K562 (cell line): ENCODE data around the gene TMEM135. TPM values are rescaled to one million over a fixed set of nuclear protein-coding genes. Genes with fewer than 3 reads are reported as not detected.

Source experiments
- polyA plus RNA-seq, 8 experiments: library from polyadenylated mRNA; depleted of rRNA in 4 of 8; stranded (reverse) in 5 of 8; unstranded in 3 of 8; fragments of >200 nt; fragmentation: Nextera tagmentation in 2 of 8; fragmentation: Illumina TruSeq in 1 of 8; extraction: Ambion mirVana in 2 of 8; extraction: Trizol in 1 of 8; gene quantifications; 2 replicates each; pipeline versions ENCODE4 v1.2.1 to v1.2.3, GENCODE V29; 2011 to 2014; ENCODE audit warnings: inconsistent platforms in 1 of 8, missing spikeins in 1 of 8
- total RNA-seq, 7 experiments: library from RNA; depleted of rRNA in 6 of 7; stranded (reverse); fragments of >200 nt in 6 of 7; fragmentation: Illumina TruSeq in 2 of 7; extraction: Trizol in 2 of 7; gene quantifications; 2 replicates each; pipeline versions ENCODE4 v1.2.1 to v1.2.3, GENCODE V29; 2011 to 2021; ENCODE audit warnings: low replicate concordance in 1 of 7
- TF ChIP-seq, protein P1 (sequence below), 2 experiments: IDR thresholded peaks; 2 replicates each; pipeline ENCODE4 v1.6.1; 2012; ENCODE audit warnings: improper control_type of control experiment in 2 of 2, low read depth in 2 of 2, low read length in 2 of 2, borderline replicate concordance in 1 of 2
- TF ChIP-seq, protein P2 (sequence below): fragments of 250-450 bp; sonication (Bioruptor Pico); IDR thresholded peaks from 2 replicates; pipeline ENCODE4 v1.9.0; 2021; ENCODE audit warnings: mild to moderate bottlenecking
- TF ChIP-seq, protein P3 (sequence below): sonication (generic); formaldehyde crosslinking; IDR thresholded peaks from 2 replicates; pipeline ENCODE4 v1.8.0; 2023; ENCODE audit warnings: mild to moderate bottlenecking, missing genetic modification reagents
- TF ChIP-seq, protein P4 (sequence below): sonication (generic); formaldehyde crosslinking; IDR thresholded peaks from 2 replicates; pipeline ENCODE4 v1.8.0; 2022; ENCODE audit warnings: mild to moderate bottlenecking, missing genetic modification reagents

The TMEM135 gene
- total and polyA plus RNA-seq, 9 of the 15 experiments (the other 6 are each of a cell fraction or from before 2014, with no cell fraction given): 17.3 to 53.6 (median 24.9) TPM

- TF ChIP-seq, protein P1, sequence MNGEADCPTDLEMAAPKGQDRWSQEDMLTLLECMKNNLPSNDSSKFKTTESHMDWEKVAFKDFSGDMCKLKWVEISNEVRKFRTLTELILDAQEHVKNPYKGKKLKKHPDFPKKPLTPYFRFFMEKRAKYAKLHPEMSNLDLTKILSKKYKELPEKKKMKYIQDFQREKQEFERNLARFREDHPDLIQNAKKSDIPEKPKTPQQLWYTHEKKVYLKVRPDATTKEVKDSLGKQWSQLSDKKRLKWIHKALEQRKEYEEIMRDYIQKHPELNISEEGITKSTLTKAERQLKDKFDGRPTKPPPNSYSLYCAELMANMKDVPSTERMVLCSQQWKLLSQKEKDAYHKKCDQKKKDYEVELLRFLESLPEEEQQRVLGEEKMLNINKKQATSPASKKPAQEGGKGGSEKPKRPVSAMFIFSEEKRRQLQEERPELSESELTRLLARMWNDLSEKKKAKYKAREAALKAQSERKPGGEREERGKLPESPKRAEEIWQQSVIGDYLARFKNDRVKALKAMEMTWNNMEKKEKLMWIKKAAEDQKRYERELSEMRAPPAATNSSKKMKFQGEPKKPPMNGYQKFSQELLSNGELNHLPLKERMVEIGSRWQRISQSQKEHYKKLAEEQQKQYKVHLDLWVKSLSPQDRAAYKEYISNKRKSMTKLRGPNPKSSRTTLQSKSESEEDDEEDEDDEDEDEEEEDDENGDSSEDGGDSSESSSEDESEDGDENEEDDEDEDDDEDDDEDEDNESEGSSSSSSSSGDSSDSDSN (IDR thresholded peaks at IDR 0.05; ENCODE audit: borderline replicate concordance in 1 of 2, low read depth in 2 of 2, low read length in 2 of 2): no peak
- TF ChIP-seq, protein P2, sequence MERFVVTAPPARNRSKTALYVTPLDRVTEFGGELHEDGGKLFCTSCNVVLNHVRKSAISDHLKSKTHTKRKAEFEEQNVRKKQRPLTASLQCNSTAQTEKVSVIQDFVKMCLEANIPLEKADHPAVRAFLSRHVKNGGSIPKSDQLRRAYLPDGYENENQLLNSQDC: no peak
- TF ChIP-seq, protein P3, sequence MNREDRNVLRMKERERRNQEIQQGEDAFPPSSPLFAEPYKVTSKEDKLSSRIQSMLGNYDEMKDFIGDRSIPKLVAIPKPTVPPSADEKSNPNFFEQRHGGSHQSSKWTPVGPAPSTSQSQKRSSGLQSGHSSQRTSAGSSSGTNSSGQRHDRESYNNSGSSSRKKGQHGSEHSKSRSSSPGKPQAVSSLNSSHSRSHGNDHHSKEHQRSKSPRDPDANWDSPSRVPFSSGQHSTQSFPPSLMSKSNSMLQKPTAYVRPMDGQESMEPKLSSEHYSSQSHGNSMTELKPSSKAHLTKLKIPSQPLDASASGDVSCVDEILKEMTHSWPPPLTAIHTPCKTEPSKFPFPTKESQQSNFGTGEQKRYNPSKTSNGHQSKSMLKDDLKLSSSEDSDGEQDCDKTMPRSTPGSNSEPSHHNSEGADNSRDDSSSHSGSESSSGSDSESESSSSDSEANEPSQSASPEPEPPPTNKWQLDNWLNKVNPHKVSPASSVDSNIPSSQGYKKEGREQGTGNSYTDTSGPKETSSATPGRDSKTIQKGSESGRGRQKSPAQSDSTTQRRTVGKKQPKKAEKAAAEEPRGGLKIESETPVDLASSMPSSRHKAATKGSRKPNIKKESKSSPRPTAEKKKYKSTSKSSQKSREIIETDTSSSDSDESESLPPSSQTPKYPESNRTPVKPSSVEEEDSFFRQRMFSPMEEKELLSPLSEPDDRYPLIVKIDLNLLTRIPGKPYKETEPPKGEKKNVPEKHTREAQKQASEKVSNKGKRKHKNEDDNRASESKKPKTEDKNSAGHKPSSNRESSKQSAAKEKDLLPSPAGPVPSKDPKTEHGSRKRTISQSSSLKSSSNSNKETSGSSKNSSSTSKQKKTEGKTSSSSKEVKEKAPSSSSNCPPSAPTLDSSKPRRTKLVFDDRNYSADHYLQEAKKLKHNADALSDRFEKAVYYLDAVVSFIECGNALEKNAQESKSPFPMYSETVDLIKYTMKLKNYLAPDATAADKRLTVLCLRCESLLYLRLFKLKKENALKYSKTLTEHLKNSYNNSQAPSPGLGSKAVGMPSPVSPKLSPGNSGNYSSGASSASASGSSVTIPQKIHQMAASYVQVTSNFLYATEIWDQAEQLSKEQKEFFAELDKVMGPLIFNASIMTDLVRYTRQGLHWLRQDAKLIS (CRISPR knock-in tag): no peak
- TF ChIP-seq, protein P4, sequence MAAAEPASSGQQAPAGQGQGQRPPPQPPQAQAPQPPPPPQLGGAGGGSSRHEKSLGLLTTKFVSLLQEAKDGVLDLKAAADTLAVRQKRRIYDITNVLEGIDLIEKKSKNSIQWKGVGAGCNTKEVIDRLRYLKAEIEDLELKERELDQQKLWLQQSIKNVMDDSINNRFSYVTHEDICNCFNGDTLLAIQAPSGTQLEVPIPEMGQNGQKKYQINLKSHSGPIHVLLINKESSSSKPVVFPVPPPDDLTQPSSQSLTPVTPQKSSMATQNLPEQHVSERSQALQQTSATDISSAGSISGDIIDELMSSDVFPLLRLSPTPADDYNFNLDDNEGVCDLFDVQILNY (CRISPR knock-in tag): no peak
These were observed 104.3 kb downstream of the TMEM135 start (continued) for GRCh38 chr11:87141980-87142514.
